Stimulated activated CD4-positive, alpha-beta T cell treated with anti-CD3 and anti-CD28 coated beads, Interleukin-4, amount 100 ng/mL, for 48 hours (primary cell): Measurements from ENCODE around the gene CENPL.

Source experiments
- DNase-seq, 2 donors: peaks; one replicate each; pipeline ENCODE4 v3.0.0-alpha.2; 2020; ENCODE audit warnings: low read depth in 2 of 2

The CENPL gene

GRCh38 chr1:173758110-173758509, 66.6 kb downstream of the CENPL start:
- no peak for DNase-seq

- no peak for DNase-seq
Measured at GRCh38 chr1:173757666-173758065, 67.0 kb downstream of the CENPL start.

- DNase-seq, result no peak
Measured at GRCh38 chr1:173753830-173754229, 70.9 kb downstream of the CENPL start.
